CD4-positive, alpha-beta T cell (primary cell): ENCODE data around the gene EYA2. TPM values are rescaled to one million over a fixed set of nuclear protein-coding genes. Genes with fewer than 3 reads are reported as not detected.

Experiments
- ATAC-seq: fragments of 200-7000 bp; cut with Tn5 transposase; one replicate; pipeline ENCODE4 v1.10.0; 2022; ENCODE audit warnings: mild to moderate bottlenecking; ENCODE audit not compliant: poor library complexity
- CTCF ChIA-PET: fragments of 350-600 bp; sonication (Branson Sonifier 250); formaldehyde crosslinking; loops from one replicate; lab custom pipeline; 2021; ENCODE audit warnings: antibody characterized with exemption, inconsistent platforms; lab: Charles Lee
- POLR2A ChIA-PET: fragments of 350-600 bp; sonication (Branson Sonifier 250); formaldehyde crosslinking; loops from one replicate; lab custom pipeline; 2021; ENCODE audit warnings: antibody characterized with exemption, inconsistent platforms; lab: Charles Lee
- DNase-seq, 14 experiments: peaks; one replicate each; pipeline ENCODE4 v3.0.0-alpha.2; 2013 to 2020; ENCODE audit warnings: mixed read lengths in 2 of 14
- H3K27ac ChIP-seq, 2 donors: one replicate each; pipeline versions ENCODE4 v1.5.1 to v1.7.0; 2013; ENCODE audit warnings: low read length in 2 of 2, low read depth in 1 of 2, mild to moderate bottlenecking in 1 of 2
- H3K27me3 ChIP-seq, 2 experiments: 1 replicate in 1 of 2; 2 replicates in 1 of 2; pipeline versions ENCODE4 v1.6.1 to v1.7.0; 2013; ENCODE audit warnings: low read length in 2 of 2, control low read depth in 1 of 2, mild to moderate bottlenecking in 1 of 2, moderate library complexity in 1 of 2; ENCODE audit not compliant: insufficient read depth in 2 of 2, control insufficient read depth in 1 of 2
- H3K36me3 ChIP-seq: one replicate; pipeline ENCODE4 v1.6.1; 2013; ENCODE audit warnings: low read length, control low read depth; ENCODE audit not compliant: insufficient read depth
- H3K4me1 ChIP-seq: one replicate; pipeline ENCODE4 v1.6.1; 2013; ENCODE audit warnings: low read length, control low read depth; ENCODE audit not compliant: insufficient read depth
- H3K4me3 ChIP-seq: one replicate; pipeline ENCODE4 v1.5.1; 2013; ENCODE audit warnings: mild to moderate bottlenecking, low read length, moderate library complexity
- H3K9me3 ChIP-seq, 2 experiments: 1 replicate in 1 of 2; 2 replicates in 1 of 2; pipeline versions ENCODE4 v1.6.1 to v1.7.0; 2013; ENCODE audit warnings: low read length in 2 of 2, mild to moderate bottlenecking in 2 of 2, control low read depth in 1 of 2, moderate library complexity in 1 of 2; ENCODE audit not compliant: control insufficient read depth in 1 of 2, insufficient read depth in 1 of 2
- H3K27ac Mint-ChIP-seq: one replicate; pipeline ENCODE4 v1.8.0; 2020; ENCODE audit warnings: mixed read lengths
- H3K27me3 Mint-ChIP-seq: one replicate; pipeline ENCODE4 v1.8.0; 2021; ENCODE audit warnings: mixed read lengths
- H3K36me3 Mint-ChIP-seq: one replicate; pipeline ENCODE4 v1.8.0; 2021; ENCODE audit warnings: low read depth, mixed read lengths
- H3K4me1 Mint-ChIP-seq: one replicate; pipeline ENCODE4 v1.8.0; 2021; ENCODE audit warnings: low read depth, mixed read lengths
- H3K4me3 Mint-ChIP-seq: one replicate; pipeline ENCODE4 v1.8.0; 2020; ENCODE audit warnings: mild to moderate bottlenecking, mixed read lengths
- H3K9me3 Mint-ChIP-seq: one replicate; pipeline ENCODE4 v1.8.0; 2020; ENCODE audit warnings: mixed read lengths
- CTCF ChIP-seq: fragments of 200-600 bp; IDR thresholded peaks from one replicate; pipeline ENCODE4 v1.8.0; 2022; ENCODE audit warnings: antibody characterized with exemption, mild to moderate bottlenecking
- intact Hi-C, 2 experiments: fragments of 100-400 bp; cut with DNase I in 1 of 2; cut with micrococcal nuclease in 1 of 2; formaldehyde crosslinking; loops; one replicate each; pipeline versions ENCODE4 v1.15.1 to v1.9.0; 2023 to 2025; cut with DNase I, micrococcal nuclease
- polyA plus RNA-seq, 2 donors: library from polyadenylated mRNA; unstranded; fragments of 120-200 nt; gene quantifications; one replicate each; pipeline ENCODE4 v1.2.1, GENCODE V29; 2013
- total RNA-seq, 174 experiments: library from RNA in 2 of 174; stranded (reverse) in 2 of 174; gene quantifications; one replicate each; pipeline ENCODE4 v1.2.3 and lab custom pipeline; 2021 to 2026

EYA2 gene
- total RNA-seq (not detected), total RNA-seq (lab: John Stamatoyannopoulos, UW) (0 to 0.33 (median 0) reads per million in 172 experiments)
- 0.03 TPM for polyA plus RNA-seq (2013, experiment 1 of 2)
- polyA plus RNA-seq (2013, experiment 2 of 2): 0.07 TPM

- ChIA-PET CTCF (no interaction called here), POLR2A (no interaction called here)
- Histone ChIP-seq H3K36me3 (no peaks in the 10 kb centered on the region), H3K27ac (no peak within 1 kb of the TSS), H3K4me1 (no peaks in the 10 kb centered on the region), H3K27me3 (peaks cover 20 to 45% of the 10 kb centered on the region in 2 experiments), H3K4me3 (no peak within 1 kb of the TSS), H3K9me3 (peaks cover 5 to 8% of the 10 kb centered on the region in 2 experiments)
- intact Hi-C loops: no loop called here
- Mint-ChIP-seq H3K27ac (no peak within 1 kb of the TSS), H3K36me3 (no peaks in the 10 kb centered on the region), H3K4me1 (no peaks in the 10 kb centered on the region), H3K9me3 (peaks cover 5% of the 10 kb centered on the region), H3K4me3 (no peak within 1 kb of the TSS), H3K27me3 (peaks cover 73% of the 10 kb centered on the region)
- TF ChIP-seq CTCF: no peak
- DNase-seq (no peak), ATAC-seq (no peak)
Observed at GRCh38 chr20:46894579-46894958, at the start of gene EYA2. Gene EYA2, plus strand, starts transcription at chr20:46894843. Its CDS starts 95,168 bp downstream, at chr20:46990011.

GRCh38 chr20:46844965-46845364, 49.7 kb upstream of the EYA2 start:
- Mint-ChIP-seq H3K36me3 (no peaks in the 10 kb centered on the region), H3K4me1 (no peaks in the 10 kb centered on the region), H3K9me3 (peaks cover 3% of the 10 kb centered on the region), H3K27ac (no peak overlapping the region), H3K27me3 (peaks cover 36% of the 10 kb centered on the region), H3K4me3 (no peak overlapping the region)
- no peak overlapping the region for H3K4me3 ChIP-seq
- H3K36me3 ChIP-seq: no peaks in the 10 kb centered on the region
- peaks cover 3 to 4% of the 10 kb centered on the region in 2 experiments for H3K27me3 ChIP-seq
- ATAC-seq (no peak), DNase-seq (no peak)
- ChIA-PET CTCF (no interaction called here), POLR2A (no interaction called here)
- no peaks in the 10 kb centered on the region for H3K4me1 ChIP-seq
- H3K27ac ChIP-seq: no peak overlapping the region
- no peak for TF ChIP-seq CTCF
- H3K9me3 ChIP-seq: peaks cover 0 to 8% of the 10 kb centered on the region in 2 experiments
- intact Hi-C loops: no loop called here

GRCh38 chr20:46849269-46849668, 45.4 kb upstream of the EYA2 start:
- H3K27me3 Mint-ChIP-seq: peaks cover 27% of the 10 kb centered on the region
- ATAC-seq: no peak

More at GRCh38 chr20:46849269-46849668, 45.4 kb upstream of the EYA2 start:
- no peaks in the 10 kb centered on the region for H3K36me3 Mint-ChIP-seq
- H3K9me3 Mint-ChIP-seq: peaks cover 4% of the 10 kb centered on the region
- H3K27ac Mint-ChIP-seq: no peak overlapping the region
- no peaks in the 10 kb centered on the region for H3K4me1 Mint-ChIP-seq
- Histone ChIP-seq H3K4me1 (no peaks in the 10 kb centered on the region), H3K9me3 (peaks cover 0 to 12% of the 10 kb centered on the region in 2 experiments), H3K4me3 (no peak overlapping the region), H3K27ac (no peak overlapping the region), H3K27me3 (peaks cover 0 to 4% of the 10 kb centered on the region in 2 experiments), H3K36me3 (no peaks in the 10 kb centered on the region)
- intact Hi-C loops: no loop called here
- CTCF ChIA-PET: no interaction called here
- no peak for DNase-seq
- no peak overlapping the region for H3K4me3 Mint-ChIP-seq
- POLR2A ChIA-PET: no interaction called here
- TF ChIP-seq CTCF: no peak
